Measurements from ENCODE around the gene SEMA4D.
A peak's percentile ranks its signal among the peaks of the same experiment; 100 is the strongest.

Gene SEMA4D

DNA sequence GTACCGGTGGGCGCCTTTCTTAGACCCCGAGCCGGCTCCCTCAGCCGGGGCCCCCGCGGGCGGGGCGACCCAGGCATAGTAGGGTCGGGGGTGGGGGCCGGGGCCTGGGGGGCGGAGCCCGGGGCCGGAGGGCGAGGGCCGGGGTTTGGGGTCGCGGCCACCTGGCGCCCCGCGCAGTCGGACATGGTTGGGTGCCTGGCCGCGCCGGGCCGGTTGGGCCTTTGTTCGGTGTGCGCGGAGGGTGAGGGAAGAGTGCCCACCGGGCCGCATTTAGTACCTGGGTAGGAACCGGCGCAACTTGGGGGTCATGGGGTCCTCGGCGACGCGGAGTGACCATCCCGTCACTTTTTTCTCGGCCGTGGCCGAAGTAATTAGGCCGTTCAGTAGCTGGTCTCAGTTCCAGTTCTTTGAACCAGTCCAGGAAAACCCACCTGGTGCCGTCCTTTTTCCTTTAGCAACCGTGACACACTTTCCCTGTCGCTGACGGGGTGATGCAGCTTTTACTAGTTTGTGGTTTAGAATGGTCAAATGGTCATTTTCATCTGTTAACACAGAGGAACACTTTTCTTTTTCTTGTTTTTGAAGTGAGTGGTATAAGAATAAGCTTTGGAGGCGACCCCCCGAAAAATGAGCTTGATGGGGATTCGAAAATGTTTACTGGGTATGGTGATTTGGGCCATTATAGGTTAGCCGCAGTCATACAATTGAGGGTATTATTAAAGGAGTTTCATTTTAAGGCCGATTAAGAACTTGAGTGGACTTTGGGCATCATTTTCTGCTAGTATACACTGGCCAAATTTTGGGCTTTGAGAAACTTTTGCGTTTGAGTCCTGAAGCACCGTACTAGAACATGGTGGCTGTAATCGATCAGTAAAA lies 186.3 kb downstream of the SEMA4D start:
- DNase-seq: peak in 1 of 2 donors; percentile 12
